Endothelial cell of umbilical vein (primary cell): ENCODE data around the gene GALNT8. TPM values are rescaled to one million over a fixed set of nuclear protein-coding genes. Genes with fewer than 3 reads are reported as not detected.

Source experiments
- BruUV-seq: library from RNA; stranded (reverse); fragments of 400-500 nt; replicated peaks from 2 replicates; lab custom pipeline; 2021; lab: Mats Ljungman, UMichigan
- CTCF ChIA-PET: fragments of 300-600, 350-600 bp; sonication (Branson Sonifier 250); formaldehyde crosslinking; loops from one replicate; lab custom pipeline; 2021; ENCODE audit warnings: antibody characterized with exemption, inconsistent platforms; lab: Charles Lee
- POLR2A ChIA-PET: fragments of 300-600, 350-600 bp; sonication (Branson Sonifier 250); formaldehyde crosslinking; loops from one replicate; lab custom pipeline; 2021; ENCODE audit warnings: antibody characterized with exemption, inconsistent platforms; lab: Charles Lee
- DNase-seq: peaks from one replicate; pipeline ENCODE4 v3.0.0-alpha.2; 2011; ENCODE audit warnings: low read depth, low spot score
- FAIRE-seq: peaks from 2 replicates; lab custom pipeline; 2011; peaks lifted over from hg19 to GRCh38; lab: Jason Lieb, UNC
- H2AFZ ChIP-seq: 2 replicates; pipeline ENCODE4 v1.6.0; 2012; ENCODE audit warnings: low read depth, low read length, control low read depth, inconsistent platforms
- H3K27ac ChIP-seq: 2 replicates; pipeline ENCODE4 v1.5.1; 2011; ENCODE audit warnings: low read depth, mild to moderate bottlenecking, control low read depth, low read length, moderate library complexity; ENCODE audit not compliant: insufficient read depth
- H3K27me3 ChIP-seq, 2 experiments: 2 replicates each; pipeline versions ENCODE4 v1.6.0 to v1.6.1; 2011; ENCODE audit warnings: low read length in 2 of 2, mixed read lengths in 1 of 2; ENCODE audit not compliant: control insufficient read depth in 2 of 2, insufficient read depth in 2 of 2
- H3K36me3 ChIP-seq, 2 experiments: 2 replicates in 1 of 2; 3 replicates in 1 of 2; pipeline ENCODE4 v1.5.1; 2011; ENCODE audit warnings: low read length in 2 of 2, mild to moderate bottlenecking in 1 of 2, moderate library complexity in 1 of 2; ENCODE audit not compliant: control insufficient read depth in 2 of 2, insufficient read depth in 2 of 2; ENCODE audit errors: extremely low read depth in 1 of 2
- H3K4me1 ChIP-seq: 3 replicates; pipeline ENCODE4 v1.5.1; 2011; ENCODE audit warnings: mild to moderate bottlenecking, low read length; ENCODE audit not compliant: control insufficient read depth, insufficient read depth; ENCODE audit errors: extremely low read depth
- H3K4me2 ChIP-seq: 2 replicates; pipeline ENCODE4 v1.6.1; 2011; ENCODE audit warnings: low read length, control low read depth, mixed read lengths; ENCODE audit not compliant: insufficient read depth
- H3K4me3 ChIP-seq, 3 experiments: fragments of 200-600 bp in 1 of 3; sonication (generic), shearing (Covaris generic) in 1 of 3; replicated peaks in 1 of 3; 2 replicates each; pipeline ENCODE4 v1.5.1; 2011 to 2016; ENCODE audit warnings: control low read depth in 3 of 3, low read length in 3 of 3, mild to moderate bottlenecking in 2 of 3, inconsistent platforms in 1 of 3, low read depth in 1 of 3, moderate library complexity in 1 of 3; ENCODE audit not compliant: insufficient read depth in 1 of 3
- H3K79me2 ChIP-seq: 2 replicates; pipeline ENCODE4 v1.6.0; 2012; ENCODE audit warnings: low read length, inconsistent platforms; ENCODE audit not compliant: control insufficient read depth, insufficient read depth
- H3K9ac ChIP-seq: replicated peaks from 2 replicates; pipeline ENCODE3; 2011; ENCODE audit warnings: low read length, control low read depth; ENCODE audit not compliant: insufficient read depth; ENCODE audit errors: extremely low read depth
- H3K9me1 ChIP-seq: replicated peaks from 3 replicates; pipeline ENCODE4 v1.6.0; 2011; ENCODE audit warnings: mild to moderate bottlenecking, low read length; ENCODE audit not compliant: control insufficient read depth, insufficient read depth; ENCODE audit errors: extremely low read depth
- H3K9me3 ChIP-seq: replicated peaks from 2 replicates; pipeline ENCODE4 v1.5.1; 2012; ENCODE audit warnings: low read length, inconsistent platforms; ENCODE audit not compliant: control insufficient read depth, insufficient read depth
- H4K20me1 ChIP-seq: replicated peaks from 2 replicates; pipeline ENCODE3; 2011; ENCODE audit warnings: mild to moderate bottlenecking, low read length; ENCODE audit not compliant: control insufficient read depth, insufficient read depth; ENCODE audit errors: extremely low read depth
- FOS ChIP-seq: IDR thresholded peaks from 2 replicates; pipeline ENCODE4 v1.6.1; 2011; ENCODE audit warnings: mild to moderate bottlenecking, low read length, moderate library complexity, borderline replicate concordance; ENCODE audit not compliant: insufficient read depth
- GATA2 ChIP-seq: IDR thresholded peaks from 2 replicates; pipeline ENCODE4 v1.7.0; 2011; ENCODE audit warnings: low read depth, mild to moderate bottlenecking, moderate library complexity, mixed read lengths, low read length; ENCODE audit not compliant: insufficient read length, insufficient read depth
- JUN ChIP-seq: IDR thresholded peaks from 2 replicates; pipeline ENCODE4 v1.6.1; 2011; ENCODE audit warnings: borderline replicate concordance, low read depth; ENCODE audit not compliant: insufficient read length, insufficient read depth
- MYC ChIP-seq: IDR thresholded peaks from one replicate; pipeline ENCODE4 v1.6.1; 2011; ENCODE audit warnings: mild to moderate bottlenecking, low read depth, low read length
- POLR2A ChIP-seq: IDR thresholded peaks from 2 replicates; pipeline ENCODE4 v1.6.1; 2012; ENCODE audit warnings: low read depth, mild to moderate bottlenecking, control low read depth, low read length
- POLR2AphosphoS5 ChIP-seq: IDR thresholded peaks from 2 replicates; pipeline ENCODE4 v1.6.1; 2012; ENCODE audit warnings: low read depth, mild to moderate bottlenecking, control low read depth, low read length, moderate library complexity; ENCODE audit not compliant: insufficient read depth
- dilution Hi-C: fragments of 300-500 bp; cut with MboI; formaldehyde crosslinking; loops from one replicate; pipeline ENCODE4 v1.15.0; 2019; ENCODE audit warnings: low sequenced_read_pairs; ENCODE audit not compliant: extremely low pct_ligation_motif_present
- intact Hi-C: fragments of 100-400 bp; cut with micrococcal nuclease; formaldehyde crosslinking; loops from one replicate; pipeline ENCODE4 v1.10.0; 2022
- polyA plus RNA-seq, 4 experiments: library from polyadenylated mRNA; depleted of rRNA in 3 of 4; stranded (reverse) in 3 of 4; unstranded in 1 of 4; fragments of >200 nt; gene quantifications; 2 replicates each; pipeline versions ENCODE4 v1.2.1 to v1.2.3, GENCODE V29; 2011 to 2012; ENCODE audit warnings: missing spikeins in 1 of 4
- total RNA-seq: library from RNA; stranded (reverse); gene quantifications from 2 replicates; pipeline ENCODE4 v1.2.3, GENCODE V29; 2021
- TF ChIP-seq, protein P1 (sequence below), 2 donors: IDR thresholded peaks; 1 replicate in 1 of 2; 2 replicates in 1 of 2; pipeline ENCODE4 v1.5.1; 2011; ENCODE audit warnings: low read length in 2 of 2, mild to moderate bottlenecking in 2 of 2, moderate library complexity in 2 of 2, control low read depth in 1 of 2, inconsistent platforms in 1 of 2, low read depth in 1 of 2; ENCODE audit not compliant: insufficient read depth in 1 of 2; ENCODE audit errors: extremely low read depth in 1 of 2
- TF ChIP-seq, protein P2 (sequence below): IDR thresholded peaks from 2 replicates; pipeline ENCODE4 v1.6.1; 2011; ENCODE audit not compliant: insufficient read depth, insufficient read length

The GALNT8 gene
- total and polyA plus RNA-seq, 2 donors (not counting 3 experiments of a cell fraction or from before 2014, with no cell fraction given): 0.03 to 0.09 TPM

DNA sequence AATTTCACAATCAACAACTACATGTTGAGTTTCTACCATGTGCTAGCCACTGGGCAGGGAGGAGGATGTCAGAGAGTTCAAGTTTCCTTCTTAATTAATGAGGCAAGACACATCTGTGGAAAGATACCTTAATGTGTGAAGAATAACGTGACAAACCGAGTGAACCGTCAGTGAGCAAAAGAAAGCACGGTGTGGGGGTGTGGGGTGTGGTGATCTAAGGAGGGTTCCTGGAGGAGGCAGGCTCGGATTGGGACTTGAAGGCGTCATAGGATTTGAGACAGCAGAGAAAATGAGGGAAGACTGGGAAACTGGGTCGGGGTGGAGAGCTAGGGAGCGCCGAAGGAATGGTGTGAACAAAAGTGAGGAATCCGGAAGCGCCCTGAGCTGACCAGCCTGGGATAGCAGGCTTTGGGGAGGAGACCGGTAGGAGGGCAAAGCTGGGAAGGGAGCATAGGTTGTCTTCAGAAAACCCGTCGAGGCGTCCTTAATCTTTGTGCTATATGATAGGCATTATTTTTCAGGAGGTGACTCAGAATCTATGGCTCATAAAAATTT, 22.3 kb downstream of the GALNT8 start:
- TF ChIP-seq, protein P1, sequence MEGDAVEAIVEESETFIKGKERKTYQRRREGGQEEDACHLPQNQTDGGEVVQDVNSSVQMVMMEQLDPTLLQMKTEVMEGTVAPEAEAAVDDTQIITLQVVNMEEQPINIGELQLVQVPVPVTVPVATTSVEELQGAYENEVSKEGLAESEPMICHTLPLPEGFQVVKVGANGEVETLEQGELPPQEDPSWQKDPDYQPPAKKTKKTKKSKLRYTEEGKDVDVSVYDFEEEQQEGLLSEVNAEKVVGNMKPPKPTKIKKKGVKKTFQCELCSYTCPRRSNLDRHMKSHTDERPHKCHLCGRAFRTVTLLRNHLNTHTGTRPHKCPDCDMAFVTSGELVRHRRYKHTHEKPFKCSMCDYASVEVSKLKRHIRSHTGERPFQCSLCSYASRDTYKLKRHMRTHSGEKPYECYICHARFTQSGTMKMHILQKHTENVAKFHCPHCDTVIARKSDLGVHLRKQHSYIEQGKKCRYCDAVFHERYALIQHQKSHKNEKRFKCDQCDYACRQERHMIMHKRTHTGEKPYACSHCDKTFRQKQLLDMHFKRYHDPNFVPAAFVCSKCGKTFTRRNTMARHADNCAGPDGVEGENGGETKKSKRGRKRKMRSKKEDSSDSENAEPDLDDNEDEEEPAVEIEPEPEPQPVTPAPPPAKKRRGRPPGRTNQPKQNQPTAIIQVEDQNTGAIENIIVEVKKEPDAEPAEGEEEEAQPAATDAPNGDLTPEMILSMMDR (IDR thresholded peaks at IDR 0.05; ENCODE audit: extremely low read depth in 1 of 2, insufficient read depth in 1 of 2, low read depth in 1 of 2, low read length in 2 of 2): no peak
- no peak for TF ChIP-seq POLR2AphosphoS5
- no peak for TF ChIP-seq FOS
- TF ChIP-seq POLR2A: no peak
- FAIRE-seq (no peak), DNase-seq (no peak)
- H3K9ac ChIP-seq: no peak overlapping the region
- H3K4me3 ChIP-seq: no peak overlapping the region
- POLR2A ChIA-PET: interaction anchor here (0.6 kb wide), 1 partner anchor 41 kb away, joined by 4 read pairs; no protein-coding TSS in a partner anchor
- intact Hi-C loops: no loop called here
- H4K20me1 ChIP-seq: no peaks in the 10 kb centered on the region
- H3K4me1 ChIP-seq: no peaks in the 10 kb centered on the region
- CTCF ChIA-PET: no interaction called here
- no peaks in the 10 kb centered on the region for H3K9me3 ChIP-seq
- H3K9me1 ChIP-seq: no peaks in the 10 kb centered on the region
- H3K27ac ChIP-seq: no peak overlapping the region
- H3K27me3 ChIP-seq: peaks cover 0 to 3% of the 10 kb centered on the region in 2 experiments
- dilution Hi-C loops: loop anchor here (10.0 kb wide), 1 partner anchor 98 kb away; the partner anchor contains the start of genes AKAP3 and NDUFA9
- H3K4me2 ChIP-seq: no peak overlapping the region
- no peaks in the 10 kb centered on the region for H3K79me2 ChIP-seq
- H3K36me3 ChIP-seq: no peaks in the 10 kb centered on the region
- no peak overlapping the region for H2AFZ ChIP-seq
- no TSS peak for BruUV-seq

DNA sequence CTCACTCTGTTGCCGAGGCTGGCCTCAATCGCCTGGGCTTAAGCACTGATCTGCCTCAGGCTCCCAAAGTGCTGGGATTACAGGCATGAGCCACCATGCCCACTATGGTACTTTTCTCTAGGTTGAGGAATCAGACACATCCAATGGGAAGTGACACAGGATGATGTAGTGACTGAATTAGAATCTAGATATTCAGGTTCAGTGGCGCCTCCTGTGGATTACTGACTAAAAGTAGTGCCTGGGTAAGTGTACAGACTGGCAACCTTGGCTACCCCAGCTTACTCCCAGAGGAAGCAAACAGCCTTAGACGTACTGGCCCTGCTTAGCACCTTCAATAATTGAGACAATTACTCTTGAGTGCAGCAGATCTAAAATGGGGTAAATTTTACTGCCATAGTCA, 22.8 kb downstream of the GALNT8 start:
- no TSS peak for BruUV-seq
- Histone ChIP-seq H3K36me3 (no peaks in the 10 kb centered on the region), H3K27me3 (peaks cover 0 to 3% of the 10 kb centered on the region in 2 experiments), H3K9me1 (no peaks in the 10 kb centered on the region), H2AFZ (no peak overlapping the region), H4K20me1 (no peaks in the 10 kb centered on the region), H3K27ac (no peak overlapping the region), H3K4me1 (no peaks in the 10 kb centered on the region), H3K4me2 (no peak overlapping the region), H3K9ac (no peak overlapping the region), H3K79me2 (no peaks in the 10 kb centered on the region), H3K4me3 (no peak overlapping the region), H3K9me3 (no peaks in the 10 kb centered on the region)
- intact Hi-C loops (no loop called here), dilution Hi-C loops (loop anchor here (10.0 kb wide), 1 partner anchor 98 kb away; the partner anchor contains the start of genes AKAP3 and NDUFA9)
- DNase-seq (no peak), FAIRE-seq (no peak)
- ChIA-PET CTCF (no interaction called here), POLR2A (no interaction called here)
- no peak for TF ChIP-seq GATA2
- no peak for TF ChIP-seq MYC
- TF ChIP-seq JUN: no peak
- TF ChIP-seq, protein P2, sequence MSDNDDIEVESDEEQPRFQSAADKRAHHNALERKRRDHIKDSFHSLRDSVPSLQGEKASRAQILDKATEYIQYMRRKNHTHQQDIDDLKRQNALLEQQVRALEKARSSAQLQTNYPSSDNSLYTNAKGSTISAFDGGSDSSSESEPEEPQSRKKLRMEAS: no peak
